GM12865 (cell line): ENCODE results near the gene OTOG.

Experiments
- DNase-seq: peaks from one replicate; pipeline ENCODE4 v3.0.0; 2010; ENCODE audit warnings: low read depth
- H3K4me3 ChIP-seq: 2 replicates; pipeline ENCODE4 v1.5.1; 2011; ENCODE audit warnings: mild to moderate bottlenecking, low read depth, low read length, control low read depth
- CTCF ChIP-seq: IDR thresholded peaks from 2 replicates; pipeline ENCODE4 v1.5.1; 2011; ENCODE audit warnings: low read length, control low read depth, low read depth, inconsistent platforms; ENCODE audit not compliant: insufficient read depth; ENCODE audit errors: missing control alignments

OTOG gene

GRCh38 chr11:17596310-17596669 is 49.2 kb downstream of the OTOG start:
- no peak for DNase-seq
- no peak for TF ChIP-seq CTCF
- H3K4me3 ChIP-seq, result no peak overlapping the region

- TF ChIP-seq CTCF, result no peak
- no peak for DNase-seq
- H3K4me3 ChIP-seq, result no peak overlapping the region
Observed at GRCh38 chr11:17596711-17597110, 49.7 kb downstream of the OTOG start.

DNA sequence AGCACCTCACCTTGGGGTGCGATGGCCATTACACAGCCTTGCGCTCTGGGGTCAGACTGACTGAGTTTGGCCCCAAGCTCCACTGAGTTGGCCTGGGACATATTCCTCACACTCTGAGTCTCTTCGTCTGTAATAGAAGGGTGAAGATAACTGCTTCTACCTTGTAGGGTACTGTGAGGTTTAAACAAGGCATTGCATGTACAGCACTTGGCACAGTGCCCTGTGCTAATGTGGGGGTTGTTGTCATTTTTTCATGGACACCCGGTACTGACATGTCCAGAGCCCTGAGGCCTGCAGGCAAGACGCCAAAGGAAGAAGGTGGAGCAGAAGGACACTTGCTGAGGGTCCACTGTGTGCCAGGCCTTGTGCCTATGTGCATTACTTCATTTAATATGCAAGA is 50.7 kb downstream of the OTOG start:
- DNase-seq, result no peak
- no peak for TF ChIP-seq CTCF
- H3K4me3 ChIP-seq, result no peak overlapping the region

DNA sequence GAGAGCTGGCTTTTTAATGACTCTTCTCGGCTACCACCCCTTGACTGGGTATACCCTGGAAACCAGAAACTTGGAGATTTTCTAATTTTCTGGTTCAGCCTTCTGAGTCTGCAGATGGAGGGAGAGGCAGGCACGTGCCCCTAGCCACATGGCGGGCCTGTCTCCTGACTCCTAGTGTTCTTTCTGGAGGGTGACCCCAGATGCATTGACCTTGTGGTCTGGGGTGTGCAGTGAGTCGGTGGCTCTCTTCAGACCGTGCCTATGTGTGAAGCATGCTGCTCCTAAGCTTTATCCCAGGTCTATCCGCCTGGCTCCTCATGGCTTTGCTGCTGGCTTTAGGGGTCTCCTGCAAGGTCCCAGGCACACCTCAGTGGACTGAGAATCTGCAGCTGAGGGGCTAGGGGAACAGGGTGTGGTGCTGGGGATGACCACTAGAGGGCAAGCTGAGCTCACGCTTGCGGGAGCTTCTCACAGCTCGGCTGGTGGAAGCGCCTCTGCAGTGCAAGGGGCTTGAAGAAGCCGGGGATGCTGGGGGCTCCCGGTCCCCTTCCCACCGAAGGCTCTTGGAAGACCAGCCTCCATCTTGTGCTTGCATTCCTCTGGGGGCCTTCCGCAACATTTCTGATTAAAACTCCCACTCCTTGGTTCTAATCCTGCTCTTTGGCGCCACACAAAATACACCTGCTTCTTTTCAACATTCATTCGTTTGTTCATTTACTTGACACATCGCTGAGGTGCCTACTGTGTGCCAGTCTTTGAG is 51.8 kb downstream of the OTOG start:
- TF ChIP-seq CTCF, result peak; percentile 98
- DNase-seq, result peak; percentile 70
- no peak overlapping the region for H3K4me3 ChIP-seq

DNA sequence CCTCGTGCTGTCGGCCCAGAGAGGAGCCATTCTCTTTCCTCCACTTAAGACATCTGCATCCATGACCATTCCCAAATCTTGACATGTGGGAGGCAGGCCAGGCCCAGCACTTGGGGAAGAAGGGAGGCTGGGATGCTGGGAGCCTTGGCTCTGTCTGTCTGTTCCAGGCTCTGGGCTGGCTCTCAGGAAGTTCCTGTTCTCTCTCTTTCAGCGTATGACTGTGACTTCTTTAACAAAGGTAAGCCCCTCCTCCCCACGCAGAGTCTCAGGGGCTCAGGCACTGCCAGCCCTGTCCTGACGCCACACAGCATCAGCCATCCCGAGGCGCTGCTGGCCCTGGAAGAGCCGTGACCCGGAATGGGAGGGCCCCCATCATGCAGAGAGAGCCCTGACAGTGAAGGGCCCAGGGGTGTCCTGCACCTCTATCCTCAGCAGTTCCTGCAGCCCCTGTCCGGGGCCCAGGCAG is 52.4 kb downstream of the OTOG start:
- DNase-seq, result no peak
- no peak overlapping the region for H3K4me3 ChIP-seq
- TF ChIP-seq CTCF, result no peak

GRCh38 chr11:17600316-17601255 is 53.5 kb downstream of the OTOG start:
- TF ChIP-seq CTCF, result no peak
- no peak overlapping the region for H3K4me3 ChIP-seq
- DNase-seq, result no peak
